Suprapubic skin (tissue), 4 donors: ENCODE results near the gene PCNX1.

ENCODE experiments used
- EP300 ChIP-seq: sonication (generic); formaldehyde crosslinking; IDR thresholded peaks from one replicate; pipeline ENCODE4 v1.6.1; 2017; ENCODE audit warnings: antibody characterized with exemption
- POLR2A ChIP-seq, 2 donors: fragments of 450-650 bp; IDR thresholded peaks; one replicate each; pipeline ENCODE4 v1.6.1; 2017; ENCODE audit warnings: antibody characterized with exemption in 2 of 2, mild to moderate bottlenecking in 2 of 2, moderate library complexity in 2 of 2
- POLR2AphosphoS5 ChIP-seq, 3 donors: sonication (generic); formaldehyde crosslinking; IDR thresholded peaks; one replicate each; pipeline ENCODE4 v1.6.1; 2017; ENCODE audit warnings: antibody characterized with exemption in 3 of 3
- TF ChIP-seq, protein P1 (sequence below), 2 donors: fragments of 200-600 bp in 1 of 2; fragments of 450-650 bp in 1 of 2; sonication (generic) in 1 of 2; IDR thresholded peaks; one replicate each; pipeline ENCODE4 v1.5.1; 2016 to 2019; ENCODE audit warnings: antibody characterized with exemption in 2 of 2, mild to moderate bottlenecking in 1 of 2, moderate library complexity in 1 of 2

DNA sequence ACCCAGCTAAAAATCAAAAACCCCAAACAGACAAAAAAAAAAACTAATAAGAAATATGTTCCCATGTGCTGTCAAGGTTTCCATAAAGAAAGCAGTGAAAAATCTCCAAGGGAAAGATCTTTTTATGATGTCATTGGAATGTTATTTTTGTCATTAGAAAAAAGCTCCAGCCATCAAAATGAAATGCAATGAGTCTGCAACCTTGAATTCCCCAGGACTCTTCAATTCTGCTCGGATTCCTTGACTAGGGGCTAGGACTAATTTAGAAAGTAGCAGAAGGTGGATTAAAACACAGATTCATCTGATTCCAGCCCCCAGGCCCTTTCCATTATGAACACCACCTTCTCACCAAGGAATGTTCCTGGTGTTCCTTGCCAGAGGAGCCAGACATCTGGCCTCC is 6.0 kb upstream of the PCNX1 start:
- TF ChIP-seq, protein P1, sequence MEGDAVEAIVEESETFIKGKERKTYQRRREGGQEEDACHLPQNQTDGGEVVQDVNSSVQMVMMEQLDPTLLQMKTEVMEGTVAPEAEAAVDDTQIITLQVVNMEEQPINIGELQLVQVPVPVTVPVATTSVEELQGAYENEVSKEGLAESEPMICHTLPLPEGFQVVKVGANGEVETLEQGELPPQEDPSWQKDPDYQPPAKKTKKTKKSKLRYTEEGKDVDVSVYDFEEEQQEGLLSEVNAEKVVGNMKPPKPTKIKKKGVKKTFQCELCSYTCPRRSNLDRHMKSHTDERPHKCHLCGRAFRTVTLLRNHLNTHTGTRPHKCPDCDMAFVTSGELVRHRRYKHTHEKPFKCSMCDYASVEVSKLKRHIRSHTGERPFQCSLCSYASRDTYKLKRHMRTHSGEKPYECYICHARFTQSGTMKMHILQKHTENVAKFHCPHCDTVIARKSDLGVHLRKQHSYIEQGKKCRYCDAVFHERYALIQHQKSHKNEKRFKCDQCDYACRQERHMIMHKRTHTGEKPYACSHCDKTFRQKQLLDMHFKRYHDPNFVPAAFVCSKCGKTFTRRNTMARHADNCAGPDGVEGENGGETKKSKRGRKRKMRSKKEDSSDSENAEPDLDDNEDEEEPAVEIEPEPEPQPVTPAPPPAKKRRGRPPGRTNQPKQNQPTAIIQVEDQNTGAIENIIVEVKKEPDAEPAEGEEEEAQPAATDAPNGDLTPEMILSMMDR (IDR thresholded peaks at IDR 0.05) = no peak
- TF ChIP-seq POLR2A (IDR thresholded peaks at IDR 0.05) (no peak), POLR2AphosphoS5 (IDR thresholded peaks at IDR 0.05) (no peak), EP300 (no peak)
